K562 (cell line): ENCODE measurements around the gene PCDHGA12. TPM values are rescaled to one million over a fixed set of nuclear protein-coding genes. Genes with fewer than 3 reads are reported as not detected.

ENCODE experiments used
- ATAC-seq: fragments of 200-7000 bp; cut with Tn5 transposase; 3 replicates; pipeline ENCODE4 v1.9.1; 2020; ENCODE audit warnings: moderate library complexity
- BruUV-seq: library from RNA; stranded (reverse); fragments of 400-500 nt; replicated peaks from 2 replicates; lab custom pipeline; 2021; lab: Mats Ljungman, UMichigan
- CTCF ChIA-PET: fragments of 300-600 bp; formaldehyde crosslinking; extraction: SDS; loops from one replicate; lab custom pipeline; 2021; ENCODE audit warnings: low intra/inter-chr PET ratio; lab: Yijun Ruan, JAX
- POLR2A ChIA-PET: fragments of 300-600, 350-650 bp; sonication (Branson Sonifier 250); formaldehyde crosslinking; extraction: SDS; loops from one replicate; lab custom pipeline; 2021; ENCODE audit warnings: antibody characterized with exemption, inconsistent platforms; lab: Yijun Ruan, JAX
- DNase-seq, 4 experiments: peaks; one replicate each; pipeline versions ENCODE4 v3.0.0 to v3.0.0-alpha.2; 2011 to 2018; ENCODE audit warnings: low spot score in 3 of 4, mixed read lengths in 3 of 4; ENCODE audit errors: extremely low read depth in 1 of 4
- FAIRE-seq: peaks from 2 replicates; lab custom pipeline; 2011; peaks lifted over from hg19 to GRCh38; lab: Jason Lieb, UNC
- H2AFZ ChIP-seq: 2 replicates; pipeline ENCODE4 v1.6.0; 2011; ENCODE audit warnings: low read depth, low read length, control low read depth, inconsistent platforms
- H3K27ac ChIP-seq: fragments of 200-600 bp; 3 replicates; pipeline ENCODE4 v1.8.0; 2011; ENCODE audit warnings: low read depth, mild to moderate bottlenecking, control low read depth, inconsistent platforms, low read length, moderate library complexity, mixed read lengths; ENCODE audit errors: extremely low read depth
- H3K27me3 ChIP-seq, 2 experiments: fragments of 300-600 bp in 1 of 2; 2 replicates in 1 of 2; 3 replicates in 1 of 2; pipeline versions ENCODE4 v1.6.0 to v1.8.0; 2011; ENCODE audit warnings: inconsistent platforms in 2 of 2, low read length in 2 of 2, mild to moderate bottlenecking in 1 of 2, mixed read lengths in 1 of 2, moderate library complexity in 1 of 2; ENCODE audit not compliant: control insufficient read depth in 2 of 2, insufficient read depth in 2 of 2
- H3K36me3 ChIP-seq: fragments of 300-600 bp; 3 replicates; pipeline ENCODE4 v1.8.0; 2011; ENCODE audit warnings: mild to moderate bottlenecking, low read length, inconsistent platforms; ENCODE audit not compliant: control insufficient read depth, insufficient read depth
- H3K4me1 ChIP-seq, 2 experiments: fragments of 200-600 bp in 1 of 2; replicated peaks in 1 of 2; 2 replicates in 1 of 2; 3 replicates in 1 of 2; pipeline versions ENCODE4 v1.5.1 to v1.8.0; 2011; ENCODE audit warnings: inconsistent platforms in 2 of 2, low read length in 2 of 2, mild to moderate bottlenecking in 1 of 2, mixed read lengths in 1 of 2, moderate library complexity in 1 of 2; ENCODE audit not compliant: control insufficient read depth in 2 of 2, insufficient read depth in 2 of 2
- H3K4me2 ChIP-seq: 2 replicates; pipeline ENCODE4 v1.6.1; 2011; ENCODE audit warnings: low read length, control low read depth, inconsistent platforms, mixed read lengths; ENCODE audit not compliant: insufficient read depth
- H3K4me3 ChIP-seq: fragments of 200-600 bp; sonication (generic), shearing (Covaris generic); 2 replicates; pipeline ENCODE4 v1.5.1; 2016; ENCODE audit warnings: control low read depth, inconsistent platforms
- H3K79me2 ChIP-seq: fragments of 200-600 bp; 3 replicates; pipeline ENCODE4 v1.8.0; 2011; ENCODE audit warnings: low read length, inconsistent platforms; ENCODE audit not compliant: control insufficient read depth, insufficient read depth
- H3K9ac ChIP-seq, 2 experiments: 2 replicates each; pipeline versions ENCODE4 v1.6.0 to v1.6.1; 2011; ENCODE audit warnings: low read depth in 2 of 2, low read length in 2 of 2, control low read depth in 1 of 2, inconsistent platforms in 1 of 2, mild to moderate bottlenecking in 1 of 2, mixed read lengths in 1 of 2; ENCODE audit not compliant: insufficient read depth in 1 of 2
- H3K9me1 ChIP-seq: one replicate; pipeline ENCODE4 v1.6.0; 2011; ENCODE audit warnings: inconsistent platforms, mild to moderate bottlenecking, low read length, moderate library complexity; ENCODE audit not compliant: control insufficient read depth, insufficient read depth
- H3K9me3 ChIP-seq: replicated peaks from 2 replicates; pipeline ENCODE4 v1.5.1; 2011; ENCODE audit warnings: low read depth, low read length, inconsistent platforms; ENCODE audit not compliant: control insufficient read depth, insufficient read depth
- H4K20me1 ChIP-seq: replicated peaks from 2 replicates; pipeline ENCODE4 v1.6.1; 2011; ENCODE audit warnings: low read length, inconsistent platforms, mixed read lengths; ENCODE audit not compliant: control insufficient read depth, insufficient read depth
- ASH1L ChIP-seq: fragments of 450-650 bp; IDR thresholded peaks from 2 replicates; pipeline ENCODE4 v1.6.1; 2018; ENCODE audit warnings: borderline replicate concordance, mild to moderate bottlenecking, low read depth; ENCODE audit not compliant: partially characterized antibody
- COPS2 ChIP-seq: fragments of 450-650 bp; conservative IDR thresholded peaks from 2 replicates; pipeline ENCODE4 v1.6.1; 2016; ENCODE audit warnings: mild to moderate bottlenecking, moderate library complexity
- E2F3 ChIP-seq: fragments of 250-450 bp; sonication (Bioruptor Pico); IDR thresholded peaks from 2 replicates; pipeline ENCODE4 v1.4.0; 2020; ENCODE audit warnings: mild to moderate bottlenecking
- ETV1 ChIP-seq: fragments of 450-650 bp; conservative IDR thresholded peaks from 2 replicates; pipeline ENCODE4 v1.6.1; 2016; ENCODE audit warnings: missing genetic modification characterization, control low read depth, low read depth, missing compliant biosample characterization
- KDM1A ChIP-seq, 2 experiments: fragments of 450-650 bp; IDR thresholded peaks; 2 replicates each; pipeline ENCODE4 v1.6.1; 2016; ENCODE audit warnings: mild to moderate bottlenecking in 2 of 2
- MAFF ChIP-seq: IDR thresholded peaks from 2 replicates; pipeline ENCODE4 v1.6.1; 2012; ENCODE audit warnings: low read length, improper control_type of control experiment
- NRF1 ChIP-seq, 2 experiments: fragments of 450-650 bp; IDR thresholded peaks in 1 of 2; conservative IDR thresholded peaks in 1 of 2; 2 replicates each; pipeline ENCODE4 v1.6.1; 2014; ENCODE audit warnings: mild to moderate bottlenecking in 2 of 2
- RBM14 ChIP-seq: fragments of 200-400 bp; formaldehyde crosslinking; IDR thresholded peaks from 2 replicates; pipeline ENCODE4 v1.6.1; 2018; ENCODE audit warnings: low read depth, mild to moderate bottlenecking, low read length, moderate library complexity, borderline replicate concordance; ENCODE audit not compliant: insufficient read depth
- RHOXF2B ChIP-seq: fragments of 250-450 bp; sonication (Bioruptor Pico); conservative IDR thresholded peaks from 2 replicates; pipeline ENCODE4 v1.5.1; 2021
- TAF9B ChIP-seq: fragments of 450-650 bp; IDR thresholded peaks from 2 replicates; pipeline ENCODE4 v1.6.1; 2018; ENCODE audit warnings: mild to moderate bottlenecking; ENCODE audit not compliant: partially characterized antibody
- ZNF124 ChIP-seq: sonication (generic); formaldehyde crosslinking; IDR thresholded peaks from 2 replicates; pipeline ENCODE4 v1.8.1; 2022; ENCODE audit warnings: missing genetic modification reagents
- ZNF707 ChIP-seq: fragments of 250-450 bp; sonication (Bioruptor Pico); conservative IDR thresholded peaks from 2 replicates; pipeline ENCODE4 v1.8.0; 2022; ENCODE audit warnings: inconsistent platforms, mild to moderate bottlenecking, moderate library complexity
- ZNF79 ChIP-seq: fragments of 250-450 bp; sonication (Bioruptor Pico); IDR thresholded peaks from 2 replicates; pipeline ENCODE4 v1.4.0; 2020; ENCODE audit warnings: low read depth, mild to moderate bottlenecking, moderate library complexity
- WGBS: fragments of 100-300 bp; shearing (Covaris generic); methylation state at CpG from one replicate; pipeline ENCODE4 v1.1.6; 2016; ENCODE audit warnings: low coverage, mixed read lengths; ENCODE audit not compliant: insufficient coverage; ENCODE audit errors: missing lambda C conversion rate; 5-methylcytosine and 5-hydroxymethylcytosine counted together
- in situ Hi-C: fragments of 300-500 bp; cut with MboI; formaldehyde crosslinking; loops from 4 replicates; pipeline ENCODE4 v1.15.0; 2018; ENCODE audit warnings: inconsistent platforms, mixed read lengths
- intact Hi-C: fragments of 100-400 bp; cut with micrococcal nuclease; formaldehyde crosslinking; loops from 2 replicates; pipeline ENCODE4 v1.14.2; 2022
- polyA plus RNA-seq, 8 experiments: library from polyadenylated mRNA; depleted of rRNA in 4 of 8; stranded (reverse) in 5 of 8; unstranded in 3 of 8; fragments of >200 nt; fragmentation: Nextera tagmentation in 2 of 8; fragmentation: Illumina TruSeq in 1 of 8; extraction: Ambion mirVana in 2 of 8; extraction: Trizol in 1 of 8; gene quantifications; 2 replicates each; pipeline versions ENCODE4 v1.2.1 to v1.2.3, GENCODE V29; 2011 to 2014; ENCODE audit warnings: inconsistent platforms in 1 of 8, missing spikeins in 1 of 8
- total RNA-seq, 7 experiments: library from RNA; depleted of rRNA in 6 of 7; stranded (reverse); fragments of >200 nt in 6 of 7; fragmentation: Illumina TruSeq in 2 of 7; extraction: Trizol in 2 of 7; gene quantifications; 2 replicates each; pipeline versions ENCODE4 v1.2.1 to v1.2.3, GENCODE V29; 2011 to 2021; ENCODE audit warnings: low replicate concordance in 1 of 7

The PCDHGA12 gene
- total and polyA plus RNA-seq, 9 of the 15 experiments (the other 6 are each of a cell fraction or from before 2014, with no cell fraction given), result 0.03 TPM; not detected in 8

GRCh38 chr5:141476132-141476911 lies 46.0 kb downstream of the PCDHGA12 start:
- Histone ChIP-seq H3K4me1 (peaks cover 0 to 14% of the 10 kb centered on the region in 2 experiments; a peak in 1 of 5 replicates), H3K9me1 (no peaks in the 10 kb centered on the region), H2AFZ (no peak overlapping the region), H3K9me3 (no peaks in the 10 kb centered on the region), H3K79me2 (no peaks in the 10 kb centered on the region), H3K27me3 (peaks cover 20 to 32% of the 10 kb centered on the region in 2 experiments; a peak in 4 of 5 replicates), H4K20me1 (no peaks in the 10 kb centered on the region; the same call in 1 of the 2 replicates), H3K27ac (no peak overlapping the region), H3K4me2 (no peak overlapping the region), H3K36me3 (no peaks in the 10 kb centered on the region), H3K4me3 (no peak overlapping the region), H3K9ac (no peak overlapping the region)
- TF ChIP-seq COPS2 (no peak), MAFF (no peak), ZNF707 (no peak), ETV1 (tag) (no peak)
- in situ Hi-C loops (no loop called here), intact Hi-C loops (no loop called here)
- DNase-seq (no peak), ATAC-seq (no peak), FAIRE-seq (no peak)
- 28% methylated on average over 58 of the region's 58 CpGs for WGBS
- CTCF ChIA-PET, result no interaction called here
- no TSS peak for BruUV-seq
- POLR2A ChIA-PET, result interaction anchor here (1.5 kb wide), 1 partner anchor 8 kb away, joined by 3 read pairs; the partner anchor contains the start of gene PCDHGC4

- Histone ChIP-seq H3K4me1 (peaks cover 0 to 14% of the 10 kb centered on the region in 2 experiments; a peak in 1 of 5 replicates), H2AFZ (no peak overlapping the region), H3K36me3 (no peaks in the 10 kb centered on the region), H4K20me1 (no peaks in the 10 kb centered on the region; the same call in 1 of the 2 replicates), H3K27me3 (peaks cover 20 to 32% of the 10 kb centered on the region in 2 experiments; a peak in 4 of 5 replicates), H3K4me2 (no peak overlapping the region), H3K9ac (no peak overlapping the region), H3K79me2 (no peaks in the 10 kb centered on the region), H3K9me3 (no peaks in the 10 kb centered on the region), H3K27ac (no peak overlapping the region), H3K4me3 (no peak overlapping the region), H3K9me1 (no peaks in the 10 kb centered on the region)
- ChIA-PET POLR2A (no interaction called here), CTCF (no interaction called here)
- 9% methylated on average over 24 of the region's 24 CpGs for WGBS
- no peak for FAIRE-seq
- DNase-seq, result no peak
- ATAC-seq, result no peak
- BruUV-seq, result no TSS peak
- intact Hi-C loops (no loop called here), in situ Hi-C loops (no loop called here)
- TF ChIP-seq TAF9B (no peak), ZNF124 (CRISPR knock-in tag) (no peak), ZNF79 (CRISPR knock-in tag) (no peak), RHOXF2B (CRISPR knock-in tag) (no peak), KDM1A (IDR thresholded peaks at IDR 0.05) (no peak), ASH1L (no peak), RBM14 (no peak), NRF1 (conservative IDR thresholded peaks at IDR 0.05 in 1 of 2, IDR thresholded peaks at IDR 0.05 in 1 of 2) (no peak), E2F3 (CRISPR knock-in tag) (no peak)
These were observed 46.8 kb downstream of the PCDHGA12 start for GRCh38 chr5:141477044-141477575.
